GM21423 (cell line): ENCODE results near the gene PLCXD1.
"Not testable (repeated sequence)": the region's sequence is repeated elsewhere in the genome, so short reads cannot be mapped to it uniquely, and the experiment has no call there.

ENCODE experiments used
- ATAC-seq: cut with Tn5 transposase; IDR thresholded peaks from one replicate; pipeline ENCODE4 v1.9.1; 2021; ENCODE audit warnings: mild to moderate bottlenecking, moderate library complexity; ENCODE audit not compliant: unreplicated experiment

PLCXD1 gene

GRCh38 chrX:348461-349117 is 67.4 kb downstream of the PLCXD1 start:
- no peak for ATAC-seq

GRCh38 chrX:349196-349595 is 68.0 kb downstream of the PLCXD1 start:
- no peak for ATAC-seq

GRCh38 chrX:349702-350101 is 68.5 kb downstream of the PLCXD1 start:
- ATAC-seq = no peak

GRCh38 chrX:350148-350533 is 69.0 kb downstream of the PLCXD1 start:
- ATAC-seq = no peak

GRCh38 chrX:350534-351323 is 69.5 kb downstream of the PLCXD1 start:
- no peak for ATAC-seq

- not testable (repeated sequence) for ATAC-seq
Observed at GRCh38 chrX:351324-351641, 70.1 kb downstream of the PLCXD1 start.

- ATAC-seq = no peak
Observed at GRCh38 chrX:351736-352135, 70.6 kb downstream of the PLCXD1 start.

- no peak for ATAC-seq
Observed at GRCh38 chrX:352181-352580, 71.0 kb downstream of the PLCXD1 start.

GRCh38 chrX:352582-353314 is 71.6 kb downstream of the PLCXD1 start:
- ATAC-seq = no peak
